HepG2 (cell line): ENCODE measurements around the gene RIPPLY2. TPM values are rescaled to one million over a fixed set of nuclear protein-coding genes. Genes with fewer than 3 reads are reported as not detected.

Experiments
- FLYWCH1 ChIP-seq: sonication (generic); formaldehyde crosslinking; IDR thresholded peaks from 2 replicates; pipeline ENCODE4 v1.8.1; 2023; ENCODE audit warnings: mild to moderate bottlenecking, missing genetic modification reagents
- FOXK2 ChIP-seq: fragments of 450-650 bp; IDR thresholded peaks from 2 replicates; pipeline ENCODE4 v1.6.1; 2016
- HNRNPH1 ChIP-seq: fragments of 200-400 bp; formaldehyde crosslinking; optimal IDR thresholded peaks from 2 replicates; pipeline ENCODE3; 2017; ENCODE audit warnings: mild to moderate bottlenecking, low read depth, low read length
- IKZF1 ChIP-seq: fragments of 450-650 bp; IDR thresholded peaks from 2 replicates; pipeline ENCODE4 v1.7.1; 2016
- NCOA2 ChIP-seq: sonication (generic); formaldehyde crosslinking; IDR thresholded peaks from 2 replicates; pipeline ENCODE4 v1.8.0; 2022; ENCODE audit warnings: inconsistent platforms
- RFXANK ChIP-seq: IDR thresholded peaks from 2 replicates; pipeline ENCODE4 v1.6.1; 2016
- SMARCC2 ChIP-seq: fragments of 450-650 bp; IDR thresholded peaks from 2 replicates; pipeline ENCODE4 v1.6.1; 2017; ENCODE audit warnings: antibody characterized with exemption, mild to moderate bottlenecking
- SP2 ChIP-seq: sonication (generic); formaldehyde crosslinking; IDR thresholded peaks from 2 replicates; pipeline ENCODE4 v1.5.1; 2020; ENCODE audit warnings: mild to moderate bottlenecking, missing genetic modification reagents
- SRSF9 ChIP-seq: fragments of 200-400 bp; formaldehyde crosslinking; IDR thresholded peaks from 2 replicates; pipeline ENCODE4 v1.6.1; 2018; ENCODE audit warnings: borderline replicate concordance, mild to moderate bottlenecking, low read depth, low read length; ENCODE audit not compliant: insufficient read depth, poor library complexity, severe bottlenecking
- ZFP90 ChIP-seq: sonication (generic); formaldehyde crosslinking; IDR thresholded peaks from 2 replicates; pipeline ENCODE4 v1.8.0; 2022; ENCODE audit warnings: missing genetic modification reagents, mild to moderate bottlenecking, inconsistent platforms, borderline replicate concordance
- ZNF468 ChIP-seq: sonication (generic); formaldehyde crosslinking; IDR thresholded peaks from 2 replicates; pipeline ENCODE4 v1.8.0; 2022; ENCODE audit warnings: mild to moderate bottlenecking, moderate library complexity, missing genetic modification reagents
- ZNF570 ChIP-seq: sonication (generic); formaldehyde crosslinking; IDR thresholded peaks from 2 replicates; pipeline ENCODE4 v1.4.0; 2020; ENCODE audit warnings: mild to moderate bottlenecking, missing genetic modification reagents, borderline replicate concordance
- ZNF746 ChIP-seq: sonication (generic); formaldehyde crosslinking; IDR thresholded peaks from 2 replicates; pipeline ENCODE4 v1.8.0; 2022; ENCODE audit warnings: mild to moderate bottlenecking, missing genetic modification reagents
- ZNF792 ChIP-seq: IDR thresholded peaks from 2 replicates; pipeline ENCODE4 v1.6.1; 2016
- ZSCAN20 ChIP-seq: sonication (generic); formaldehyde crosslinking; IDR thresholded peaks from 2 replicates; pipeline ENCODE4 v1.4.0; 2020; ENCODE audit warnings: missing genetic modification reagents, mild to moderate bottlenecking, borderline replicate concordance
- polyA plus RNA-seq, 8 experiments: library from polyadenylated mRNA; depleted of rRNA in 3 of 8; stranded (reverse) in 7 of 8; unstranded in 1 of 8; fragments of >200 nt; fragmentation: Illumina TruSeq in 4 of 8; extraction: Trizol in 4 of 8; gene quantifications; 2 replicates each; pipeline versions ENCODE4 v1.2.1 to v1.2.3, GENCODE V29; 2011 to 2016; ENCODE audit warnings: low read depth in 4 of 8, missing spikeins in 1 of 8, mixed read lengths in 1 of 8; ENCODE audit not compliant: insufficient read depth in 1 of 8
- total RNA-seq, 5 experiments: library from RNA; depleted of rRNA; stranded (reverse); fragments of >200 nt; fragmentation: Illumina TruSeq; extraction: Trizol; gene quantifications; 2 replicates each; pipeline ENCODE4 v1.2.3, GENCODE V29; 2016; ENCODE audit warnings: low read depth in 1 of 5
- TF ChIP-seq, protein P1 (sequence below): sonication (generic); formaldehyde crosslinking; IDR thresholded peaks from 2 replicates; pipeline ENCODE4 v1.4.0; 2020; ENCODE audit warnings: mild to moderate bottlenecking, low read depth, missing genetic modification reagents
- TF ChIP-seq, protein P2 (sequence below), 2 experiments: sonication (generic) in 1 of 2; formaldehyde crosslinking in 1 of 2; IDR thresholded peaks; 2 replicates each; pipeline versions ENCODE4 v1.5.1 to v1.6.1; 2011 to 2020; ENCODE audit warnings: borderline replicate concordance in 1 of 2, low read depth in 1 of 2, low read length in 1 of 2, mild to moderate bottlenecking in 1 of 2, missing genetic modification reagents in 1 of 2, moderate library complexity in 1 of 2
- TF ChIP-seq, protein P3 (sequence below): sonication (generic); formaldehyde crosslinking; IDR thresholded peaks from 2 replicates; pipeline ENCODE4 v1.5.1; 2020; ENCODE audit warnings: mild to moderate bottlenecking, missing genetic modification reagents
- TF ChIP-seq, protein P4 (sequence below): sonication (generic); formaldehyde crosslinking; IDR thresholded peaks from 2 replicates; pipeline ENCODE4 v1.5.0; 2020; ENCODE audit warnings: missing genetic modification reagents
- TF ChIP-seq, protein P5 (sequence below): sonication (generic); formaldehyde crosslinking; IDR thresholded peaks from 2 replicates; pipeline ENCODE4 v1.4.0; 2020; ENCODE audit warnings: mild to moderate bottlenecking, missing genetic modification reagents

Gene RIPPLY2
- total and polyA plus RNA-seq, 2 of the 13 experiments (the other 11 are each of a cell fraction or from before 2014, with no cell fraction given) = not detected

DNA sequence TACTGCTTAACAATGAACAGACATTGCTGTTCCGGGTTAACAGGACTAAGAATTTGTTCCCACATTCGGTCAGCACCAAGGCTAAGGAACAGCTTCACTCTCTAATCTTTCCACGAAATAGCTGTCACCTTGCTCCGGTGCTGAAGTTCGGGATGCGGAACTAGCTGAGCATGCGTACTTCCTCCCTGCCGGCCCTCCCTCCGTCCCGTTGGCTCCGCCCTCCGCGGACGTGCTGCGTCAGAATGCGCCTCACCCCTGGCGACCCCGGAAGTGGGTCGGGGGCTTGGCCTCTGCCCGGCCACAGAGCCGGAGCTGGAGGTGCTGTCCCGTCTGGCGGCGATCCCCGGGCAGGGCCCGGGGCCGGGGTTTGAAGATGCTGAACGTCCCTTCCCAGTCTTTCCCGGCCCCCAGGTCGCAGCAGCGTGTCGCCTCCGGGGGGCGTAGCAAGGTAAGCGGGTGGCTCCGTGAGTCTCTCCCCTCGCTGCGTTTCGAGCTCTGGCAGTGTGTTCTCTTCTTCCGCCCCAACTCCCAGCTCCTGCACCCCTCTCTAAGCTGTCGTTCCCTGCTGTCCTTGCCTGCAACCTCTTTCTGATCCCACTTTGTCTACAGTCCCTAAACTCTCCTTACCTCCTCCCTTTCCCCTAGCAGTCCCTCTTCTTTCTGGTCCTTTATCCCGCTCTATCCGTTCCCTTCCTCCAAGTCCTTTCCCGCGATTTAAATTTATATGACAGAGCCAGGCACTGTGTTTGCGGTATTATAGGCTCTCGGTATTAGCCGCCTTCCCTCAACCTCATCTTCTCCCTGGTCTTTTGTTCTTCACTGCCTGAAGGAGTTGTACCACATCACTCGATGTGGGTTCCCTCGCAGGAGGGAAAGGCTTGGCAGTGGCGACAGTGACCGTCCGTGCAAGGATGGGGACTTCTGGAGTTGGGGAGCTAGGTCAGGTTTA lies 6.5 kb downstream of the RIPPLY2 start, which contains the start of gene CYB5R4 (continued):
- TF ChIP-seq FLYWCH1 (CRISPR knock-in tag) = peak; percentile 87; the same call in 1 of the 2 replicates
- peak; percentile 54; the same call in 1 of the 2 replicates for TF ChIP-seq ZNF746 (CRISPR knock-in tag)
- TF ChIP-seq SMARCC2 = no peak
- peak; percentile 93; the same call in 1 of the 2 replicates for TF ChIP-seq ZFP90 (CRISPR knock-in tag)
- TF ChIP-seq ZNF792 (CRISPR knock-in tag) = peak; percentile 98
- TF ChIP-seq ZNF468 (CRISPR knock-in tag) = peak; percentile 90; the same call in 1 of the 2 replicates
- no peak; the same call in 1 of the 2 replicates for TF ChIP-seq ZSCAN20
- peak; percentile 83; the same call in 1 of the 2 replicates for TF ChIP-seq ZNF570
- TF ChIP-seq, protein P1, sequence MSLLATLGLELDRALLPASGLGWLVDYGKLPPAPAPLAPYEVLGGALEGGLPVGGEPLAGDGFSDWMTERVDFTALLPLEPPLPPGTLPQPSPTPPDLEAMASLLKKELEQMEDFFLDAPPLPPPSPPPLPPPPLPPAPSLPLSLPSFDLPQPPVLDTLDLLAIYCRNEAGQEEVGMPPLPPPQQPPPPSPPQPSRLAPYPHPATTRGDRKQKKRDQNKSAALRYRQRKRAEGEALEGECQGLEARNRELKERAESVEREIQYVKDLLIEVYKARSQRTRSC (CRISPR knock-in tag) = peak; percentile 97; the same call in 1 of the 2 replicates
- TF ChIP-seq NCOA2 (CRISPR knock-in tag) = peak; percentile 86
- TF ChIP-seq, protein P2, sequence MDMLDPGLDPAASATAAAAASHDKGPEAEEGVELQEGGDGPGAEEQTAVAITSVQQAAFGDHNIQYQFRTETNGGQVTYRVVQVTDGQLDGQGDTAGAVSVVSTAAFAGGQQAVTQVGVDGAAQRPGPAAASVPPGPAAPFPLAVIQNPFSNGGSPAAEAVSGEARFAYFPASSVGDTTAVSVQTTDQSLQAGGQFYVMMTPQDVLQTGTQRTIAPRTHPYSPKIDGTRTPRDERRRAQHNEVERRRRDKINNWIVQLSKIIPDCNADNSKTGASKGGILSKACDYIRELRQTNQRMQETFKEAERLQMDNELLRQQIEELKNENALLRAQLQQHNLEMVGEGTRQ (IDR thresholded peaks at IDR 0.05; ENCODE audit: low read depth, low read length) = no peak
- TF ChIP-seq, protein P2 (CRISPR knock-in tag; IDR thresholded peaks at IDR 0.05; ENCODE audit: borderline replicate concordance) = no peak
- no peak for TF ChIP-seq HNRNPH1
- TF ChIP-seq SP2 (CRISPR knock-in tag) = peak; percentile 55
- no peak for TF ChIP-seq FOXK2
- TF ChIP-seq, protein P3, sequence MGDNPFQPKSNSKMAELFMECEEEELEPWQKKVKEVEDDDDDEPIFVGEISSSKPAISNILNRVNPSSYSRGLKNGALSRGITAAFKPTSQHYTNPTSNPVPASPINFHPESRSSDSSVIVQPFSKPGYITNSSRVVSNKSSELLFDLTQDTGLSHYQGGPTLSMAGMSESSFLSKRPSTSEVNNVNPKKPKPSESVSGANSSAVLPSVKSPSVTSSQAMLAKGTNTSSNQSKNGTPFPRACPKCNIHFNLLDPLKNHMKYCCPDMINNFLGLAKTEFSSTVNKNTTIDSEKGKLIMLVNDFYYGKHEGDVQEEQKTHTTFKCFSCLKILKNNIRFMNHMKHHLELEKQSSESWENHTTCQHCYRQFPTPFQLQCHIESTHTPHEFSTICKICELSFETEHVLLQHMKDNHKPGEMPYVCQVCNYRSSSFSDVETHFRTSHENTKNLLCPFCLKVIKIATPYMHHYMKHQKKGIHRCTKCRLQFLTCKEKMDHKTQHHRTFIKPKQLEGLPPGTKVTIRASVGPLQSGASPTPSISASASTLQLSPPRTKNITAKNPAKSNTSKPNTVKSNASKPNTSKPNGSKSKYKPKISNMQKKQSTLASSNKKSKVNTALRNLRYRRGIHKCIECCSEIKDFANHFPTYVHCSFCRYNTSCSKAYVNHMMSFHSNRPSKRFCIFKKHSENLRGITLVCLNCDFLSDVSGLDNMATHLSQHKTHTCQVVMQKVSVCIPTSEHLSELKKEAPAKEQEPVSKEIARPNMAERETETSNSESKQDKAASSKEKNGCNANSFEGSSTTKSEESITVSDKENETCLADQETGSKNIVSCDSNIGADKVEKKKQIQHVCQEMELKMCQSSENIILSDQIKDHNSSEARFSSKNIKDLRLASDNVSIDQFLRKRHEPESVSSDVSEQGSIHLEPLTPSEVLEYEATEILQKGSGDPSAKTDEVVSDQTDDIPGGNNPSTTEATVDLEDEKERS (CRISPR knock-in tag) = peak; percentile 54; the same call in 1 of the 2 replicates
- TF ChIP-seq, protein P4, sequence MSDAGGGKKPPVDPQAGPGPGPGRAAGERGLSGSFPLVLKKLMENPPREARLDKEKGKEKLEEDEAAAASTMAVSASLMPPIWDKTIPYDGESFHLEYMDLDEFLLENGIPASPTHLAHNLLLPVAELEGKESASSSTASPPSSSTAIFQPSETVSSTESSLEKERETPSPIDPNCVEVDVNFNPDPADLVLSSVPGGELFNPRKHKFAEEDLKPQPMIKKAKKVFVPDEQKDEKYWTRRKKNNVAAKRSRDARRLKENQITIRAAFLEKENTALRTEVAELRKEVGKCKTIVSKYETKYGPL (CRISPR knock-in tag) = peak; percentile 84
- TF ChIP-seq, protein P5, sequence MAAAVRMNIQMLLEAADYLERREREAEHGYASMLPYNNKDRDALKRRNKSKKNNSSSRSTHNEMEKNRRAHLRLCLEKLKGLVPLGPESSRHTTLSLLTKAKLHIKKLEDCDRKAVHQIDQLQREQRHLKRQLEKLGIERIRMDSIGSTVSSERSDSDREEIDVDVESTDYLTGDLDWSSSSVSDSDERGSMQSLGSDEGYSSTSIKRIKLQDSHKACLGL (CRISPR knock-in tag) = peak; percentile 85
- no peak for TF ChIP-seq SRSF9
- no peak for TF ChIP-seq IKZF1
- peak; percentile 94; the same call in 1 of the 2 replicates for TF ChIP-seq RFXANK
